Liver (tissue), 9 donors: ENCODE measurements around the gene SNAI3. TPM values are rescaled to one million over a fixed set of nuclear protein-coding genes. Genes with fewer than 3 reads are reported as not detected.

ENCODE experiments used
- DNase-seq: peaks from one replicate; pipeline ENCODE4 v3.0.0-alpha.2; 2017; ENCODE audit warnings: low spot score
- H3K27ac ChIP-seq, 2 donors: one replicate each; pipeline ENCODE4 v1.7.0; 2013; ENCODE audit warnings: inconsistent platforms in 2 of 2, low read length in 2 of 2, control low read depth in 1 of 2, low read depth in 1 of 2, mild to moderate bottlenecking in 1 of 2
- H3K27me3 ChIP-seq, 4 donors: one replicate each; pipeline versions ENCODE4 v1.6.1 to v1.7.0; 2013; ENCODE audit warnings: low read length in 3 of 4, inconsistent platforms in 1 of 4, mild to moderate bottlenecking in 1 of 4, moderate library complexity in 1 of 4; ENCODE audit not compliant: control insufficient read depth in 4 of 4, insufficient read depth in 4 of 4
- H3K36me3 ChIP-seq, 4 donors: one replicate each; pipeline versions ENCODE4 v1.6.1 to v1.7.0; 2013; ENCODE audit warnings: low read length in 3 of 4, mild to moderate bottlenecking in 3 of 4, low read depth in 1 of 4, moderate library complexity in 1 of 4; ENCODE audit not compliant: control insufficient read depth in 4 of 4, insufficient read depth in 3 of 4
- H3K4me1 ChIP-seq, 4 donors: one replicate each; pipeline versions ENCODE4 v1.6.1 to v1.7.0; 2013; ENCODE audit warnings: low read length in 3 of 4, mild to moderate bottlenecking in 3 of 4, moderate library complexity in 1 of 4; ENCODE audit not compliant: control insufficient read depth in 4 of 4, insufficient read depth in 4 of 4
- H3K4me3 ChIP-seq, 3 donors: one replicate each; pipeline versions ENCODE4 v1.6.1 to v1.7.0; 2013; ENCODE audit warnings: low read length in 3 of 3, control low read depth in 1 of 3, low read depth in 1 of 3, mild to moderate bottlenecking in 1 of 3
- H3K9ac ChIP-seq, 2 donors: one replicate each; pipeline ENCODE4 v1.7.0; 2013; ENCODE audit warnings: low read length in 2 of 2, mild to moderate bottlenecking in 2 of 2, moderate library complexity in 2 of 2, control low read depth in 1 of 2, low read depth in 1 of 2
- H3K9me3 ChIP-seq, 4 donors: one replicate each; pipeline versions ENCODE4 v1.6.1 to v1.7.0; 2013; ENCODE audit warnings: low read length in 3 of 4; ENCODE audit not compliant: control insufficient read depth in 4 of 4
- EGR1 ChIP-seq, 2 donors: IDR thresholded peaks; 2 replicates each; pipeline ENCODE4 v1.6.1; 2016 to 2018; ENCODE audit warnings: antibody characterized with exemption in 2 of 2, low read depth in 2 of 2
- GABPA ChIP-seq, 2 donors: IDR thresholded peaks in 1 of 2; conservative IDR thresholded peaks in 1 of 2; 2 replicates each; pipeline ENCODE4 v1.6.1; 2016; ENCODE audit warnings: antibody characterized with exemption in 2 of 2, mild to moderate bottlenecking in 1 of 2, moderate library complexity in 1 of 2
- HNF4A ChIP-seq, 2 donors: conservative IDR thresholded peaks; 2 replicates each; pipeline ENCODE4 v1.6.1; 2016; ENCODE audit warnings: antibody characterized with exemption in 2 of 2, mild to moderate bottlenecking in 2 of 2
- JUND ChIP-seq, 2 donors: IDR thresholded peaks; 2 replicates each; pipeline ENCODE4 v1.6.1; 2016; ENCODE audit warnings: antibody characterized with exemption in 2 of 2
- NR2F2 ChIP-seq: IDR thresholded peaks from 2 replicates; pipeline ENCODE4 v1.6.1; 2016; ENCODE audit warnings: antibody characterized with exemption
- RXRA ChIP-seq, 2 donors: IDR thresholded peaks; 2 replicates each; pipeline ENCODE4 v1.6.1; 2017 to 2018; ENCODE audit warnings: antibody characterized with exemption in 2 of 2, mild to moderate bottlenecking in 1 of 2
- SP1 ChIP-seq: IDR thresholded peaks from 2 replicates; pipeline ENCODE4 v1.6.1; 2018; ENCODE audit warnings: antibody characterized with exemption, mild to moderate bottlenecking
- TAF1 ChIP-seq: conservative IDR thresholded peaks from 2 replicates; pipeline ENCODE4 v1.6.1; 2016; ENCODE audit warnings: antibody characterized with exemption, mild to moderate bottlenecking
- WGBS: extraction: QIAGEN DNeasy Blood & Tissue Kit; methylation state at CpG from one replicate; pipeline ENCODE4 v1.1.7; 2013; 5-methylcytosine and 5-hydroxymethylcytosine counted together
- polyA plus RNA-seq, 2 donors: library from polyadenylated mRNA; stranded (reverse) in 1 of 2; unstranded in 1 of 2; fragments of 200-250 nt in 1 of 2; fragments of >200 nt in 1 of 2; fragmentation: Nextera tagmentation in 1 of 2; extraction: Ambion mirVana in 1 of 2; gene quantifications; one replicate each; pipeline versions ENCODE4 v1.2.1 to v1.2.3, GENCODE V29; 2013 to 2015
- total RNA-seq, 2 donors: library from RNA; depleted of rRNA; stranded (reverse); fragments of >200 nt; gene quantifications; one replicate each; pipeline ENCODE4 v1.2.3, GENCODE V29; 2014
- TF ChIP-seq, protein P1 (sequence below): IDR thresholded peaks from 2 replicates; pipeline ENCODE4 v1.6.1; 2016; ENCODE audit warnings: antibody characterized with exemption
- TF ChIP-seq, protein P2 (sequence below): IDR thresholded peaks from 2 replicates; pipeline ENCODE4 v1.6.1; 2016; ENCODE audit warnings: antibody characterized with exemption
- TF ChIP-seq, protein P3 (sequence below): IDR thresholded peaks from 2 replicates; pipeline ENCODE4 v1.6.1; 2016; ENCODE audit warnings: antibody characterized with exemption
- donor health status: healthy.
- donor health status: healthy.
- donor health status: healthy.
- donor health status: healthy.
- donor health status: healthy.

The SNAI3 gene
- total and polyA plus RNA-seq, 4 donors = 0.05 to 0.48 (median 0.20) TPM

DNA sequence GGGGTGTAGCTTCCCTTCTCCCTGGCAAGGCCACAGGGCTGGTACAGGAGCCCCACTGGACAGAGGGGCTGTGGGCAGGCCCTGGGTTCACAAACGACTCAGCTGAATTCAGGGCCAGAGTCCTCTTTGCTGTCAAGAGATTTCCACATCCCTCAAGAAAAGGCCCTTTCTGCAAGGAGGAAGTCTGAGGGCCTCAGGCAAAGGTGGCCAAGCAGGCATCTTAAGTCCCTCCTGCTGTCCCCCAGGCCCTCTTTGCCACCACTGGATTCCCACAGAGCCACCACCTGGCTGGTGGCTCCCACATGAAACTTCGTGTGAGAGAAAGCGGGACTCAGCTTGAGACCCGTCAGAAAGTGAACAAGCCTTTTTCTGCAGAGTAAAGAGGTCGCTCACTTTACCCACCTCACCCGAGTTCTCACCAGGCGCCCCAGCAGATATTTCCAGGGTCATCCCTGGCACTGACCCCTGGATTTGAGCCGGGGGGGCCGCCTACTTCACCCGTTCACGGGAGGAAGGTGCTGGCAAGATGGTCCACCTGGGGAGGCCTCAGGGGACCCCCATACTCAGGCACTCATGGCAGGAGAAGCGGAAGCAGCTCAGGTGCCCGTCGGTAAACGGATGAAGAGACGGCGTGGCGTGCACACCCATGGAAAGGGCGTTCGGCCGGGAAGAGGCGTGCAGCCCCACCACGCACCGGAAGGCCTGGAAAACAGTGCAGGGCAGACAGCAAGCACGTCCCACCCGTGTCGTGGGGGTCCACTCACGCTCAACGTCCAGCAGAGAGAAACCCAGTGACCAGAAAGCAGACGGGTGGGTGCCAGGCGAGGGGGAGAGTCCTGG lies 16.3 kb upstream of the SNAI3 start:
- no peak for TF ChIP-seq EGR1 (IDR thresholded peaks at IDR 0.05; ENCODE audit: low read depth in 2 of 2)
- TF ChIP-seq, protein P1, sequence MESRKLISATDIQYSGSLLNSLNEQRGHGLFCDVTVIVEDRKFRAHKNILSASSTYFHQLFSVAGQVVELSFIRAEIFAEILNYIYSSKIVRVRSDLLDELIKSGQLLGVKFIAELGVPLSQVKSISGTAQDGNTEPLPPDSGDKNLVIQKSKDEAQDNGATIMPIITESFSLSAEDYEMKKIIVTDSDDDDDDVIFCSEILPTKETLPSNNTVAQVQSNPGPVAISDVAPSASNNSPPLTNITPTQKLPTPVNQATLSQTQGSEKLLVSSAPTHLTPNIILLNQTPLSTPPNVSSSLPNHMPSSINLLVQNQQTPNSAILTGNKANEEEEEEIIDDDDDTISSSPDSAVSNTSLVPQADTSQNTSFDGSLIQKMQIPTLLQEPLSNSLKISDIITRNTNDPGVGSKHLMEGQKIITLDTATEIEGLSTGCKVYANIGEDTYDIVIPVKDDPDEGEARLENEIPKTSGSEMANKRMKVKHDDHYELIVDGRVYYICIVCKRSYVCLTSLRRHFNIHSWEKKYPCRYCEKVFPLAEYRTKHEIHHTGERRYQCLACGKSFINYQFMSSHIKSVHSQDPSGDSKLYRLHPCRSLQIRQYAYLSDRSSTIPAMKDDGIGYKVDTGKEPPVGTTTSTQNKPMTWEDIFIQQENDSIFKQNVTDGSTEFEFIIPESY = no peak
- no peak for TF ChIP-seq NR2F2
- TF ChIP-seq, protein P2, sequence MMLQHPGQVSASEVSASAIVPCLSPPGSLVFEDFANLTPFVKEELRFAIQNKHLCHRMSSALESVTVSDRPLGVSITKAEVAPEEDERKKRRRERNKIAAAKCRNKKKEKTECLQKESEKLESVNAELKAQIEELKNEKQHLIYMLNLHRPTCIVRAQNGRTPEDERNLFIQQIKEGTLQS = no peak
- no peak for TF ChIP-seq JUND (IDR thresholded peaks at IDR 0.05)
- TF ChIP-seq, protein P3, sequence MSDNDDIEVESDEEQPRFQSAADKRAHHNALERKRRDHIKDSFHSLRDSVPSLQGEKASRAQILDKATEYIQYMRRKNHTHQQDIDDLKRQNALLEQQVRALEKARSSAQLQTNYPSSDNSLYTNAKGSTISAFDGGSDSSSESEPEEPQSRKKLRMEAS = no peak
- no peak for TF ChIP-seq SP1
- TF ChIP-seq RXRA (IDR thresholded peaks at IDR 0.05) = no peak
- DNase-seq = no peak
- Histone ChIP-seq H3K27ac (peak overlapping the region; percentile 81 to 84), H3K9ac (no peak overlapping the region), H3K4me1 (peaks cover 6 to 40% (median 24%) of the 10 kb centered on the region in 4 donors), H3K27me3 (no peaks in the 10 kb centered on the region), H3K4me3 (no peak overlapping the region), H3K9me3 (no peaks in the 10 kb centered on the region), H3K36me3 (peaks cover 0 to 10% (median 3%) of the 10 kb centered on the region in 4 donors)
- WGBS = 83% methylated on average over 31 of the region's 31 CpGs

DNA sequence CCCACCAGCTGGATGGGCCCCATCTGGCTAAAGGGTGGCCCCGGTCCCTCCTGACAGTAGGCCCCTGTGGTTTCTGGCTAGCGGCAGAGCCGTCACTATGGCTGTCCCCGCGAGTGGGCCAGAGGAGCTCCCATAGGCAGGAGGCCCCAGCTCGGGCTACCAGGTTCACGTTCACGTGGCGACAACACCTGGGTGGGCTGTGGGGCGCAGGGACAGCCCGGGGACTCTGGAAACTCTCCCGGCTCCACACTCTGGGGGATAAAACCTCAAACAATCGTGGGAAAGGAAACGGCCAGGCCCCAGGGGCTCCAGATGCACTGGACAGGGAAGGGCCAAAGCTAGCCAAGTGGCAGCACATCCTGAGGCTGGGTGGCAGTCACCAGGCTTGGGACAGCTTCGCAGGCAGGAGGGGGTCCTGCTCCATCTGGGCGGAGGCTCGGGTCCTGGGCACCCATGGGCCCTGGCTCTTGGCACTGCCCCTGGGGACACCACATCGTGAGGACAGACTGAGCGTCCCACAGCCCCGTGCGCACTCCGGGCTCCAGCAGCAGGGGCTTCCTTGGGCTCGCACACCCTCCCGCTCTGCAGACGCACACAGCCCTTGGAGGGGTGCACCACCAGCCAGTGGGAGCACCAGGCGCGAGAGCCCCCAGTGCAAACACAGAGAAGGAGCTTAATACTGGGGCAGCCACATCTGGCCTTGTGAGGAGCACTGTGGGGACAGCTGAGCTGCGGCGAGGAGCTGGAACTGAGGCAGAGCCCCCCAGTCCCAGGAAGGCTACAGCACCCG lies 15.5 kb upstream of the SNAI3 start:
- TF ChIP-seq JUND (IDR thresholded peaks at IDR 0.05) = no peak
- TF ChIP-seq HNF4A (conservative IDR thresholded peaks at IDR 0.05) = no peak
- TF ChIP-seq GABPA (IDR thresholded peaks at IDR 0.05 in 1 of 2, conservative IDR thresholded peaks at IDR 0.05 in 1 of 2) = no peak
- TF ChIP-seq TAF1 = no peak
- Histone ChIP-seq H3K27me3 (no peaks in the 10 kb centered on the region), H3K4me3 (no peak overlapping the region), H3K9ac (peak overlapping the region in 1 of 2 donors; percentile 12), H3K36me3 (peaks cover 2 to 15% (median 6%) of the 10 kb centered on the region in 4 donors), H3K4me1 (peaks cover 3 to 31% (median 15%) of the 10 kb centered on the region in 4 donors), H3K9me3 (no peaks in the 10 kb centered on the region), H3K27ac (peak overlapping the region; percentile 81 to 84)
- 78% methylated on average over 30 of the region's 30 CpGs for WGBS
- DNase-seq = no peak
